ENCODE measurements around the gene FGD3. TPM values are rescaled to one million over a fixed set of nuclear protein-coding genes. Genes with fewer than 3 reads are reported as not detected.
A peak's percentile ranks its signal among the peaks of the same experiment; 100 is the strongest.

FGD3 gene
- total and polyA plus RNA-seq, 2 of the 8 experiments (the other 6 are each of a cell fraction or from before 2014, with no cell fraction given) = 1.4 to 1.9 TPM

DNA sequence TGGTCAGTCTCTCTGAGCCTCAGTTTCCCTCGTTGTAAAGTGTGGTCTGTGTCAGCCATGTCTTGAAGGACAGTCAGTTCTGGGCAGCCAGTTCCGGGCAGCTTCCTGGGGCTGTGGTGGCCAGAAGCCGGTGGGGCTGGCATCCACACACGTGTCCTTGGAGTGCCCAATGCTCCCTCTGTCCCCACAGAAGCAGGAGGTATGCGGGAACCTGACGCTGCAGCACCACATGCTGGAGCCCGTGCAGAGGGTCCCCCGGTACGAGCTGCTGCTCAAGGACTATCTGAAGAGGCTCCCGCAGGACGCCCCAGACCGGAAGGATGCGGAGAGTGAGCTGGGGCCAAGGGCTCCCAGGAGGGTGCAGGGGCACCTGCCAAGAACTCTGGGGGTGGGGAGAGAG, 62.7 kb downstream of the FGD3 start:
- H3K27me3 ChIP-seq (replicated peaks in 1 of 4; ENCODE audit: control insufficient read depth in 3 of 4, extremely low read depth in 1 of 4, insufficient read depth in 3 of 4, low read length in 3 of 4) = no peaks in the 10 kb centered on the region
- H3K4me2 ChIP-seq (ENCODE audit: insufficient read depth in 1 of 2, low read depth in 2 of 2, low read length in 2 of 2) = no peak overlapping the region
- no peak overlapping the region for H3K4ac ChIP-seq (replicated peaks; ENCODE audit: insufficient read length, low read depth, low read length)
- FAIRE-seq = no peak
- H3K18ac ChIP-seq (ENCODE audit: extremely low read depth, low read length) = 0 out of 2 replicates have a peak overlapping the region, but pooled peaks have one; percentile 48
- no peak overlapping the region for H2BK5ac ChIP-seq (ENCODE audit: low read depth, low read length)
- no peak overlapping the region for H4K91ac ChIP-seq (replicated peaks; ENCODE audit: insufficient read length, low read length)
- H4K8ac ChIP-seq (ENCODE audit: extremely low read depth, insufficient read depth, low read length) = no peak overlapping the region
- H3K9ac ChIP-seq (replicated peaks in 1 of 4; ENCODE audit: extremely low read depth in 1 of 4, low read depth in 3 of 4, low read length in 3 of 4) = no peak overlapping the region; a peak in 1 of 7 replicates
- TF ChIP-seq, protein P1, sequence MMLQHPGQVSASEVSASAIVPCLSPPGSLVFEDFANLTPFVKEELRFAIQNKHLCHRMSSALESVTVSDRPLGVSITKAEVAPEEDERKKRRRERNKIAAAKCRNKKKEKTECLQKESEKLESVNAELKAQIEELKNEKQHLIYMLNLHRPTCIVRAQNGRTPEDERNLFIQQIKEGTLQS (IDR thresholded peaks at IDR 0.05; ENCODE audit: insufficient read depth, low read depth, low read length) = no peak
- TF ChIP-seq SIRT6 (IDR thresholded peaks at IDR 0.05; ENCODE audit: low read length) (no peak), RBBP5 (IDR thresholded peaks at IDR 0.05; ENCODE audit: borderline replicate concordance, low read depth, low read length) (no peak), GTF2F1 (IDR thresholded peaks at IDR 0.05; ENCODE audit: borderline replicate concordance, low read depth, low read length) (no peak), SAP30 (IDR thresholded peaks at IDR 0.05; ENCODE audit: insufficient read depth, insufficient replicate concordance, low read length) (no peak), EP300 (IDR thresholded peaks at IDR 0.05; ENCODE audit: borderline replicate concordance in 1 of 2, low read depth in 2 of 2, low read length in 2 of 2) (no peak), HDAC2 (IDR thresholded peaks at IDR 0.05; ENCODE audit: borderline replicate concordance in 1 of 2, low read depth in 2 of 2, low read length in 2 of 2) (no peak), RXRA (IDR thresholded peaks at IDR 0.05; ENCODE audit: insufficient read depth, low read depth, low read length) (no peak), SP1 (IDR thresholded peaks at IDR 0.05; ENCODE audit: low read depth, low read length) (no peak), EGR1 (IDR thresholded peaks at IDR 0.05; ENCODE audit: borderline replicate concordance, low read depth, low read length) (no peak), POLR2A (IDR thresholded peaks at IDR 0.05; ENCODE audit: control extremely low read depth in 1 of 2, low read depth in 2 of 2, low read length in 2 of 2) (no peak), FOSL1 (IDR thresholded peaks at IDR 0.05; ENCODE audit: insufficient read depth, low read depth, low read length) (no peak)
- H2BK15ac ChIP-seq (ENCODE audit: low read length) = no peak overlapping the region
- no peaks in the 10 kb centered on the region for H3K79me1 ChIP-seq (ENCODE audit: low read depth, low read length)
- no peak overlapping the region for H2AK5ac ChIP-seq (ENCODE audit: low read depth, low read length)
- H3K56ac ChIP-seq (replicated peaks; ENCODE audit: insufficient read length, low read depth, low read length) = no peak overlapping the region
- no peaks in the 10 kb centered on the region for H3K9me3 ChIP-seq (ENCODE audit: insufficient read depth in 2 of 2, low read depth in 1 of 2, low read length in 1 of 2)
- H3K23ac ChIP-seq (ENCODE audit: insufficient read length) = no peak overlapping the region
- H2BK120ac ChIP-seq (replicated peaks; ENCODE audit: low read depth, low read length) = no peak overlapping the region
- no peak overlapping the region for H3K14ac ChIP-seq (ENCODE audit: insufficient read length)
- peaks cover 2 to 5% (median 4%) of the 10 kb centered on the region in 4 experiments; a peak in 5 of 7 replicates for H3K4me1 ChIP-seq (replicated peaks in 1 of 4; ENCODE audit: control insufficient read depth in 3 of 4, insufficient read depth in 4 of 4, low read length in 3 of 4)
- no peak overlapping the region for H3K4me3 ChIP-seq (ENCODE audit: extremely low read depth in 1 of 4, insufficient read depth in 2 of 4, low read depth in 3 of 4, low read length in 4 of 4)
- ChIA-PET CTCF (ENCODE audit: partially characterized antibody) (interaction anchor here (0.6 to 2.6 kb wide), 7 partner anchors 11 to 183 kb away, joined by 3 to 8 read pairs (median 3); no protein-coding TSS in a partner anchor), POLR2A (ENCODE audit: partially characterized antibody) (no interaction called here)
- no peaks in the 10 kb centered on the region for H3K36me3 ChIP-seq (ENCODE audit: control insufficient read depth in 2 of 4, insufficient read depth in 4 of 4, low read length in 3 of 4)
- no peak for DNase-seq (ENCODE audit: low read depth in 1 of 2, low spot score in 2 of 2)
- no peaks in the 10 kb centered on the region for H3K79me2 ChIP-seq (ENCODE audit: control insufficient read depth in 1 of 2, insufficient read depth in 2 of 2, low read length in 2 of 2)
- H4K20me1 ChIP-seq (replicated peaks in 1 of 2; ENCODE audit: control insufficient read depth in 1 of 2, insufficient read depth in 2 of 2, low read length in 2 of 2) = no peaks in the 10 kb centered on the region
- H4K5ac ChIP-seq (ENCODE audit: insufficient read length, low read depth, low read length) = no peak overlapping the region
- H3K23me2 ChIP-seq (ENCODE audit: low read depth, low read length) = no peaks in the 10 kb centered on the region
- H2AFZ ChIP-seq (ENCODE audit: low read length) = no peak overlapping the region
- 81% methylated on average over 13 of the region's 13 CpGs; no CpG with 5 or more reads in 1 of the 2 experiments for WGBS, 2 experiments (ENCODE audit: extremely low coverage in 1 of 2, insufficient coverage in 1 of 2, insufficient read length in 1 of 2, insufficient replicate concordance in 2 of 2, low coverage in 1 of 2, low lambda C conversion rate in 2 of 2, missing lambda C conversion rate in 1 of 2)
- no peak overlapping the region for H2BK20ac ChIP-seq (ENCODE audit: low read length)
- H3K27ac ChIP-seq (ENCODE audit: low read depth, low read length) = no peak overlapping the region
- H2BK12ac ChIP-seq (ENCODE audit: low read depth, low read length) = 0 out of 2 replicates have a peak overlapping the region, but pooled peaks have one; percentile 60

Measured in H1 (cell line).